Measurements from ENCODE around the gene SESN1. TPM values are rescaled to one million over a fixed set of nuclear protein-coding genes. Genes with fewer than 3 reads are reported as not detected.

SESN1 gene
- total RNA-seq, 1 experiment from 2014 or later: 17.5 TPM

- Mint-ChIP-seq H3K27me3 (ENCODE audit: low read depth) (no peaks in the 10 kb centered on the region), H3K4me3 (no peak overlapping the region), H3K27ac (no peak overlapping the region), H3K36me3 (ENCODE audit: insufficient read depth in 1 of 3, low read depth in 3 of 3) (peaks cover 2 to 51% (median 24%) of the 10 kb centered on the region in 3 experiments; a peak in 4 of 7 replicates), H3K4me1 (no peaks in the 10 kb centered on the region), H3K9me3 (no peaks in the 10 kb centered on the region)
- Histone ChIP-seq H3K4me2 (ENCODE audit: insufficient read depth, insufficient read length, low read length) (no peak overlapping the region), H3K79me1 (ENCODE audit: insufficient read depth, low read depth, low read length, poor library complexity, severe bottlenecking) (no peaks in the 10 kb centered on the region), H2BK20ac (ENCODE audit: low read depth, low read length, poor library complexity, severe bottlenecking) (no peak overlapping the region), H2BK5ac (ENCODE audit: insufficient read length, low read length) (no peak overlapping the region), H3K23me2 (ENCODE audit: insufficient read length, low read depth, low read length, poor library complexity, severe bottlenecking) (no peaks in the 10 kb centered on the region), H3K27ac (ENCODE audit: insufficient read length, low read depth, low read length) (no peak overlapping the region), H3K56ac (ENCODE audit: insufficient read length, low read depth, low read length) (no peak overlapping the region), H3K14ac (ENCODE audit: insufficient read depth, low read length) (no peak overlapping the region), H2AFZ (ENCODE audit: low read length) (no peak overlapping the region), H3T11ph (ENCODE audit: low read length) (no peak overlapping the region), H4K20me1 (ENCODE audit: control insufficient read depth, insufficient read depth, insufficient read length) (no peaks in the 10 kb centered on the region), H4K8ac (replicated peaks; ENCODE audit: insufficient read length, low read depth, low read length) (no peak overlapping the region), H2BK12ac (ENCODE audit: insufficient read length, low read depth, low read length) (no peak overlapping the region), H4K91ac (ENCODE audit: insufficient read length, low read depth, low read length) (no peak overlapping the region), H3K9me3 (ENCODE audit: control insufficient read depth, low read depth, low read length) (no peaks in the 10 kb centered on the region), H4K5ac (ENCODE audit: insufficient read length, low read depth, low read length) (no peak overlapping the region), H3K18ac (ENCODE audit: insufficient read length, low read depth, low read length) (no peak overlapping the region), H2BK15ac (ENCODE audit: low read depth, low read length) (no peak overlapping the region), H3K23ac (ENCODE audit: insufficient read length, low read depth, low read length) (no peak overlapping the region), H2AK5ac (ENCODE audit: insufficient read length, low read length) (no peak overlapping the region), H3K79me2 (ENCODE audit: insufficient read depth, low read length) (no peaks in the 10 kb centered on the region), H2BK120ac (ENCODE audit: low read depth, low read length, poor library complexity, severe bottlenecking) (no peak overlapping the region), H3K9ac (ENCODE audit: extremely low read depth, insufficient read length, low read length) (no peak overlapping the region), H3K4me1 (ENCODE audit: insufficient read depth, low read length) (no peaks in the 10 kb centered on the region), H3K4ac (ENCODE audit: low read depth, low read length) (no peak overlapping the region), H3K27me3 (ENCODE audit: insufficient read depth, low read length) (no peaks in the 10 kb centered on the region)
- TF ChIP-seq CTCF (conservative IDR thresholded peaks at IDR 0.05): no peak
- DNase-seq: no peak
- no CpG with 5 or more reads among the region's 1 CpG for WGBS (ENCODE audit: extremely low coverage, insufficient read length, low lambda C conversion rate)
These were observed 98.4 kb downstream of the SESN1 start for GRCh38 chr6:108996208-108996607.

Measured in H9 (cell line).